IPS-20b (cell line): ENCODE data around the gene UNC5C.

ENCODE experiments used
- H3K27ac ChIP-seq: one replicate; pipeline ENCODE4 v1.5.1; 2013; ENCODE audit warnings: low read length
- H3K27me3 ChIP-seq: 2 replicates; pipeline ENCODE4 v1.6.1; 2013; ENCODE audit warnings: mild to moderate bottlenecking, low read length, inconsistent platforms; ENCODE audit not compliant: insufficient read depth
- H3K36me3 ChIP-seq: 2 replicates; pipeline ENCODE4 v1.6.1; 2013; ENCODE audit warnings: low read depth, mild to moderate bottlenecking, inconsistent platforms, low read length, moderate library complexity; ENCODE audit not compliant: insufficient read depth
- H3K4me1 ChIP-seq: 2 replicates; pipeline ENCODE4 v1.6.1; 2013; ENCODE audit warnings: mild to moderate bottlenecking, control low read depth, inconsistent platforms, low read length, moderate library complexity; ENCODE audit not compliant: insufficient read depth
- H3K4me3 ChIP-seq: 2 replicates; pipeline ENCODE4 v1.5.1; 2013; ENCODE audit warnings: mild to moderate bottlenecking, low read length, inconsistent platforms
- H3K9ac ChIP-seq: 2 replicates; pipeline ENCODE4 v1.6.1; 2013; ENCODE audit warnings: low read depth, mild to moderate bottlenecking, inconsistent platforms, low read length, moderate library complexity
- H3K9me3 ChIP-seq: 2 replicates; pipeline ENCODE4 v1.6.1; 2013; ENCODE audit warnings: mild to moderate bottlenecking, low read depth, low read length, inconsistent platforms; ENCODE audit not compliant: insufficient read depth

UNC5C gene

GRCh38 chr4:95114521-95114920 lies 434.3 kb downstream of the UNC5C start:
- Histone ChIP-seq H3K9me3 (no peaks in the 10 kb centered on the region), H3K4me3 (no peak overlapping the region), H3K27ac (no peak overlapping the region), H3K27me3 (no peaks in the 10 kb centered on the region), H3K4me1 (no peaks in the 10 kb centered on the region), H3K9ac (no peak overlapping the region), H3K36me3 (no peaks in the 10 kb centered on the region)
